GM19397 (cell line): ENCODE measurements around the gene NOG.

Source experiments
- ATAC-seq: cut with Tn5 transposase; IDR thresholded peaks from one replicate; pipeline ENCODE4 v1.9.1; 2021; ENCODE audit warnings: mild to moderate bottlenecking, moderate library complexity; ENCODE audit not compliant: unreplicated experiment

NOG gene

DNA sequence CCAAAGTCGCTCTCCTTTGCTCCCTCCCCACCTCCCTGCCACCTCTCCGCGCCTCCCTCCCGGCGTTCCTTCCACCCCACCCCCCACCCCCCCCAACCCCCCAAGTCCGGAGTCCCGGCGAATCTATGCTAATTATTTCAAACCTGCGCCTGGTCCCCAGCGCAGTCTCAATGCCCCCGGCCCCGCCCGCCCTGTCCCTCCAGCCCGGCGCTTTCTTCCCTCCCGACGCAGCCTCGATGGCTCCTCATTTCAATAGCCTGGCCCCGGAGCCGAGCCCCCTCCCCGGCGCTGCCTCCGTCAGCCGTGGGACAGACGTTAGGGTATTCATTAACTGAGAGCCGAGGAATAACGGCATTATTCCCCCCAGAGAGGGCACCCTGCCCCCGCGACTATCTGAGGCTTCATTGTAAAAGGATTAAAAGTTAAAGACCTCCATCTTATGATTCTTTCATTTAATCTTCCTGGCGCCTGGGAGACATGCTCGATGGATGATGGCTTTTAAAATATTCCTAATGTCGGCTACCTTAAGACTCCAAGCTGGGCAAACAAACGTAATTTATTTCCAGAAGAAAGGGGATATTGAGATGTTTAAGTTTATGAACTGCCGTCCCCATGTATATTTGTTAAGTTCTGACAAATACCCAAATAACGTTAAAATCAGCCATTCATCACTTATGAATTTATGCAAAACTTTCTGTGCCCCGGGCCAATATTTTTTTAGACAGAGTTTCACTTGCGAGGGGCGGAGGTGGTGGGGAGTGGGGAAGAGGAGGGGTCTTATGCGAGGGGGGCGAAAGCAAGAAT lies 3.4 kb downstream of the NOG start:
- no peak for ATAC-seq

DNA sequence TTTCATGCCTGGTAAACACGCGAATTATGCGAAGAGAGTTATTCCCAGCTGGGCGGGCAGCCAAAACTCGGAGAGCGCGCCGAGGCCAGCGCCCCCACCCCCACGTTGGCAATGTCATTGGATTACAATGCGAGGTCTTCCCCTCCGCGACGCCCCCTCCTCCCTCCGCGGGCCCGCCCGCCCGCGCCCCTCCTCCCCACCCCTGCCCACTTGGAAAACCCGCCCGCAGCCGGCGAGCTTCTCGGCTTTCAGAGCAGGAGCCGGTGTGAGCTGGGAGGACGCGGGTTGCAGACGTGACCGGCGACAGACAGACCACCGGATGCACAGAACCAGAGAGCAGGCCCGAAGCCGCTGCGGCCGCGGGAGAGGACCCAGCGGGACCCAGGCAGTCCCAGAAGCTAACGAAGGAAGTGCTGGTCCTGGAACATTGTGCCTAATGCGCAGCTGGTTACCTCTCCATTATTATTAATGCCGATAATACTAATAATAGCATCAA lies 4.0 kb downstream of the NOG start:
- no peak for ATAC-seq

DNA sequence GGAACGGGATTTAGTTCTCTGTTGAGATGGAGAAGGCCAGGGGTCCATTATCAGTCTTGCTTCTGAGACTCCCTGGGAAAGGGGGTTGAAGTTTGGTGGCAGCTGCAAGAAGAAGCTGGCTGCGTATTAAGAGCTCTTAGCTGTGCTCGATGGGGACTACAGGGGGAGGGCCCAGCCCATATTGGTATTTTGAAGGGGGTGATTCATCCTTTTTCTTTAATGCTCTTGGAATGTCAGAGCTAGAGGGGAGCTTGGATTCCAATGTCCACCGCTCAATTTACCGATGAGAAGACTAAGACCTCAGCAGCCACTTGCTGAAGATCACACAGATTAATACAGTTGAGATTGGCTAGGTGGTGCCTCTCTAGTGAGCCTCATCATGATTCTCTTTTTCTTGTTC lies 5.0 kb downstream of the NOG start:
- ATAC-seq: no peak

DNA sequence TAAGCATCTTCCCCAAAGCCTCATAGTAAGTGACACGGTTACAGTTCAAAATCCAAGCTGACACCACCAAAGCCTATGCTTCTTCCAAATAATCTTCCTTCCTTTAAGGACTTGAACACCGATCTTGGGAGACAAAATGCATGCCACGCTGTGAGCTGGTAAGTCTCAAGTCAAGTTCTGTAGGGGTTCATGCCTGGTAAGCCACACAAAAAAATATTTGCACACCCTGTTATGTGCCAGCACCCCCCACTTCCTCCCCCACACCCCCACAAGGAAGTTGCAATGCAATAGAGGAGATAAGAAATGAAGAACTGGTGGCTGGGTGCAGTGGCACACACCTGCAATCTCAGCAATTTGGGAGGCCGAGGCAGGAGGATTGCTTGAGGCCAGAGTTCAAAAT lies 5.6 kb downstream of the NOG start:
- no peak for ATAC-seq

DNA sequence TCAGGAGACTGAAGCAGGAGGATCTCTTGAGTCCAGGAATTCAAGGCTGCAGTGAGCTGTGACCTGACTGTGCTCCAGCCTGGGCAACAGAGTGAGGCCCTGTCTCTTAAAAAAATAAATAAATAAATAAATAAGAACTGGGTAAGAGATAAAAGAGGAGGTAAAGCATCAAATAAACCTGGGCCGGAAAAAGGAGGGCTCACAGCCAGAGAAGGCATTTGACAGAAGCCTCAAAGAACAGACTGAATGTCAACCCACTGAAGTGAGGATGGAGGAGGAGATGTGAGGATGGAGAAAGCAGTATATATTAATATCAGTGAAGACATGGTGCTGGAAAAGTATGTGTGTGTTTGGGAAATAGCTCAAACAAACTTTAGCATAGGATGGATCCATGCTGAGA lies 6.1 kb downstream of the NOG start:
- ATAC-seq: no peak

- no peak for ATAC-seq
Measured at GRCh38 chr17:56600256-56600655, 6.8 kb downstream of the NOG start.

GRCh38 chr17:56601591-56601990 lies 8.1 kb downstream of the NOG start:
- no peak for ATAC-seq

- ATAC-seq: no peak
Measured at GRCh38 chr17:56602292-56603130, 9.0 kb downstream of the NOG start.

- ATAC-seq: no peak
Measured at GRCh38 chr17:56603486-56604238, 10.2 kb downstream of the NOG start.

GRCh38 chr17:56604691-56605290 lies 11.3 kb downstream of the NOG start:
- ATAC-seq: no peak

GRCh38 chr17:56608944-56609343 lies 15.4 kb downstream of the NOG start:
- ATAC-seq: no peak

DNA sequence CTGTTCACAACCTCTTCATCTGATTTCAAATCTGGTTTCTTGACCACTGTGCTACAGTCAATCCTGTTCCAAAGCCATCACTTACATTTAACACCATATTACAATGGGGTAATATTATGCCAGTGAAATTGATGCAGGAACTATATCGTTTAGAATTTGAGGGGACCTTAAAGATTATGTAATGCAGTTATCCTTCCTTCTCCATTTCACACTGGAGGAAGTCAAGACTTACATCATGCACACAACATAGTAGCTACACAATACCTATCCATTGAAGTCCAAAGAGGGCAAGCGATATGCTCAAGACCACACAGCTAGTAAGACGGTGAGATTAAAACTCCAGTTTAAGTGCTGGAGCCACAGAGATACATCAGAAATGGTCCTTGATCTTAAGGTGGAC lies 16.8 kb downstream of the NOG start:
- no peak for ATAC-seq

- no peak for ATAC-seq
Measured at GRCh38 chr17:56613131-56613530, 19.6 kb downstream of the NOG start.

DNA sequence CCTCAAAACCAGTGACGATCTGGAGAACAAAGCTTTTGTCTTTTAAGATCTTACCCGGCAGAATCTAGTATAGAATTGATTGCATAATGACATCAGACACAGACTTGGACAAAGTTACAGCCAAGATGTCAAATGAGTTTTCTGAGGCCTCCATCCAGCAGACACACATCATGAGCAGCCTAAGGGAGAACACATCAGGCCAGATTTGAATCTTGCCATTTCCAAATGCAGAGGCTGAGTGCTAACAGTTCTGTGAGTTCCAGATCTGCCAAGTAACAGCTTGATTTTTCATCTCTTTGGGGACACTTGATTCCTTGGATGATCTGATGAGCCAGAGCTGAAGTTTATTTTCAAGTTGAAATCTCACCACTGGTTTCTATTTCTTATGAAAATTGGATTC lies 21.0 kb downstream of the NOG start:
- no peak for ATAC-seq

DNA sequence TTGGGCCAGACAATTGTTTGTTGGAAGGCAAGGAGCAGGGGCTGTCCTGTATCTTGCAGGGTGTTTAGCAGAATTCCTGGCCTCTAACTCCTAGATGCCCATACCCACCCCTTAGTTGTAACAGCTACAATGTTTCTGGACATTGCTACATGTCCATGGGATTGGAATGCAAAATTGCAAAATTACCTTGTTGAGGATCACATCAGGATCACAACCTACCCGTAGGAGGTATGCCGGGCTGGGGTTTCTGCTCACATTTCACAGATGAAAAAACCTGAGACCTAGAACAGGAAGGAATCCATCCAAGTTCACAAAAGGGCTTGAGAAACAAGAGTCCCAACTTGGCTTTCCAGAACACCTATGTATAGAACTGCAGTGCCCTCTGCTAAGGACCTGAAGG lies 22.7 kb downstream of the NOG start:
- ATAC-seq: no peak

GRCh38 chr17:56623383-56623782 lies 29.9 kb downstream of the NOG start:
- no peak for ATAC-seq

GRCh38 chr17:56624309-56624708 lies 30.8 kb downstream of the NOG start:
- no peak for ATAC-seq

DNA sequence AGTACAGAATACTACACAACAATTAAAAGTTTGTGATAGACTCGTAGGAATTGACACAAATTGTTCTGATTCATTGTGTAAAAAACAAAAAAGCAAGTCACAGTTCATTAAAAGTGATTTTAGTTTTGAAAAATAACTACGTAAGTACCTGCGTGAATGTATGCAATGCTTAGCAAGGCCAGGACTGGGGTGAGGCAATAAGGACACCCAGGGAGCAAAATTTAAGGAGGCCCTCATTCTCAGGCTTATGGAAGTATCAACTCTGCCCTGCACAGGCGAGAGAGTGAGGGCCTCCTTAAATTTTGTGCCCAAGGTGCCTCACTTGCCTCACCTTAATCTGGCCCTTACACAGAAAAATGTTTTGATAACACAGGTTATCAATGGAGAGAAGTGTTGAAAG lies 31.4 kb downstream of the NOG start:
- ATAC-seq: no peak

- no peak for ATAC-seq
Measured at GRCh38 chr17:56629531-56630075, 36.1 kb downstream of the NOG start.

DNA sequence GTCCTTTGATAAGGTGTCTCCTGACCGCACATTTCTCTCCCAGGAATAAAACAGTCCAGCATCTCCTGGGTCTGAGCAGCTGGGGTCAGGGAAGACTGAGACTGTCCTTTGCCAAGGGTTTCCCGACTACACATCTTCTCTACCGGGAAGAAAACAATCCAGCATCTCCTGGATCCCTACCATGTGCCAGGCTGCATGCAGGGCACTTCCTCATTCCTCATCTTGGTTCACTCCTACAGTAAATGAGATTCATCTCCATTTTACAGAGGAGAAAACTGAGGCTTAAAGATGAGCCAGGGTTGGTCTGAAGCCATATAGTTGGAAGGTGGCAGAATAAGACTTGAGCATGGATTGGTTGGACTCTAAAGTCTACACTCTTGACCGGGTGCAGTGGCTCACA lies 36.7 kb downstream of the NOG start:
- ATAC-seq: no peak

DNA sequence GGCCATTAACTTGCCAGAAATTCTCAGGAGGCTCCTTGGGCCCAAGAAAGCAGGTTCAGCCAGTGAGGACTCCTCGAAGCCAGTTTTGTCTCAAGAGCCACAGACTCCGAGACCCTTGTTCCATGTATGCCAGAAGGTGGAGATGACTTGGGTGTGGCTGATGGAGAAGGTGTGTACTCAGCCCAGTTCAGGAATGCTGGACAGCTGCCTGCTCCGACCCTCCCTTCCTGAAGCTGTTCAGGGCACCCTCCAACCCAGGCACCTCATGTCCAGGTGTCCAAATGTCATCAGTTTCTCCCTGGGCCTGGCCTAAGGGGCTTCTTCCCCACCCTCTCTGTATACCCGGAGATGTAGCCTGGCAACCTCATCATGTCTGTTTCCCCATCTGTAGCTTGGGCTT lies 40.2 kb downstream of the NOG start:
- ATAC-seq: no peak
